Activated T-cell treated with anti-CD3 and anti-CD28 coated beads for 24 hours (primary cell): ENCODE results near the gene GALNT18.

Experiments used
- DNase-seq: peaks from one replicate; pipeline ENCODE4 v3.0.0-alpha.2; 2020; ENCODE audit warnings: low read depth

GALNT18 gene

GRCh38 chr11:11494348-11494747 is 127.5 kb downstream of the GALNT18 start:
- DNase-seq: no peak

GRCh38 chr11:11493698-11494097 is 128.1 kb downstream of the GALNT18 start:
- no peak for DNase-seq

DNA sequence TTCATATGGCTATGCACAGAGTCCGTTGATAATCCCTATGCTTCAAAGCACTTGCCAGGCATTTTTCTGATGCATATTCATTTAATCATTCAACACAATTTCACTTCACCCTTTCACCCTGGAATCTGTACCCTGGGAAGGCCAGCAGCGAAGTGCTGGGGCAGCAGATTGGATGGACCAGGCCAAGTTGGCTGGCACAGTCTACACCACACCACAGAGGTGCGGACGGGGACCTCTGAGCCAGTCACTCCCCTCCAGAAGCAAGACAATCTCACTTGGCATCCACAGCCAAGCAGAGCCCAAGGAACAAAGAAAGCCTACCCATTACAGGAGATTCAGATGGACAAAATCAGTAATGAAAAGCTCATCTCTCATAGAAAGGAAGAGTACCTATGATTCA is 130.2 kb downstream of the GALNT18 start:
- DNase-seq: no peak

DNA sequence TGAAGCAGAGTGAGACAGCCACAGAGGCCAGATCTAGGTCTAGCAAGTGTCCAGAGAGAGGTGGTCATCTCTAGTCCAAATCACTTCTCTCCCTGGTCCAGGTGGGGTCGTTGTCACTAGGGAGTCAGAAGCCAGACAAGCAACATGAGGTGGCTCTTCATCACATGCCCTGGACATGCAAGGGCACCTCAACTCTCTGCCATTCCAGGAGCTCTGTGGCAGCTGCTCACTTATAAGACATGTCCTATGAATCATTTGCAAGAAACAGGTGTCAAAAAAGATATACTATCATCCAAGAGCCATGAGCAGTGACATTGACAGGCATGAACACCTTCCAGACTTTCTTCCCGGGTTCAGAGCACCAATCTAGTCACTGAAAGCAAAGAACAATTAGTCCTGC is 130.8 kb downstream of the GALNT18 start:
- no peak for DNase-seq

DNA sequence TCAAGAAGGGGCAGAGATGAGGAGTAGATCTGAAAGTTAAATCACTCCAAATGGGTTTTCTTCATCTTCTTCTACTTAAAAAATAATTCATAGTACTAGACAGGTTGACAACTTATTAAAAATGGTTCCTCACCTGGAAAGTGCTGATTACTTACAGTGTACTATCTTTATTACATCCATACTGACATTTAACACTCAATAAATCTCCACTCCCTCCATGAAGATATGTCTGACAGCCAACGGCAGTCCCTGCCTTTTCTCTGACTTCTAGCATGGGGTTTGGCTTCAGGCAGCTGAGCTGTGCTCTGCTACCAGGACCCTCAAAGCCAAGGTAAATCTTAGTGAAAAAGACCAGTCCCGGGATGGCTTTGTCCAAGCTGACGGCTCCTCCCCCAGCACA is 135.4 kb downstream of the GALNT18 start:
- DNase-seq: no peak

DNA sequence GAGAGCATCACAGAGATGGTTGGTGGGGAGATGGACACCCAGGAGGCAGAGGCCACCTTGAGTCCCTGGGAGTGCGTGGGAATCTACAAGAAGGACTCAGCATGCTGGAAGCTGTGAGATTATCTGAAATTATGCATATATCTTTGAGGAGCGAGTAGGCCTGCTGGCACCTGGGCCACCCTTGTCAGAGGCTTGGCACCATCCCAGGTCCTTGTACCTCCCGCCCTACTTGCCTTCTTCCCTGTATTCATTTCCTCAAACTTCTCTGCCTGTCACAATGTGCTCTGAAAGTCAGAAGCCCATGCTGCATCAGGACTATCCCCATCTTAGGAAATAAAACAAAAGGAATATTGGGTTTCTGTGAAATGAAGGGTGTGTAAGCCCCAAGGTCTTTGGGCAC is 135.8 kb downstream of the GALNT18 start:
- no peak for DNase-seq

DNA sequence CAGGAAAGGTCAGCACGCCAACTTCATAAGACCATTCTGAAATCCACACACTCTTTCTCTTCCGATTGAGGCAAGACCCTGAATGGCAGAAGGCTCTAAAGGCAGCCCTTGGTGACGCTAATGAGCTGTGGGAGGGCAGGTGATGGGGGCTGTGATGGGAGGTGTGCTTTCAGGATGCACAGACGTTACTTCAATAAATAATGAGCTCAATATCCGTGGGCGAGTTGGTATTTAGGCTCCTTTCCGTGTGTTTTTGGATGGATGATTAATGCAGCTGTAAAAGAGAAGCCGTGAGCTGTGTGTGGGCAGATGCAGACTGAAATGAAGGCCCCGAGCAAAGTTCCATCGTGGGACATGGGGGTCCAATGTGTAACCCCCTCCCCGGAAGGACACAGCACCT is 138.2 kb downstream of the GALNT18 start:
- no peak for DNase-seq

DNA sequence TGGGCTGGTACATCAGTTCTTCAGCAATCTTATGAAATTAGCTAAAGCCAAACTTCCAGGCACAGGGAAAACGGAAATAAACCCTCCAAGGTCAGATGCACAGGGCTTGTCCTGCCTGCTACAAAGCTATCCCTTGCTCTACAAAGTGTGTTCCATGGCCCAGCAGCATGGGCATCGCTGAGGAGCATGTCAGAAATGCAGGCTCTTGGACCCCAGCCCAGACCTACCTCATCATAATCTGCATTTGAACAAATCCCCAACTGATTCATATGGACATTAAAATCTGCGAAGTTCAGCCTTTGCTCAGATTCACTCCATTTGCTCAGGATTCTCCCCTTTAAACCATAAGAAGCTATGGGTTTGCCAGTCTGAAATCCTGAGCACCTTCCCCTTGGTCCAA is 139.1 kb downstream of the GALNT18 start:
- no peak for DNase-seq

GRCh38 chr11:11481371-11481770 is 140.4 kb downstream of the GALNT18 start:
- DNase-seq: no peak

- DNase-seq: no peak
These were observed 140.8 kb downstream of the GALNT18 start for GRCh38 chr11:11480971-11481370.

- DNase-seq: no peak
These were observed 143.1 kb downstream of the GALNT18 start for GRCh38 chr11:11478687-11479086.

DNA sequence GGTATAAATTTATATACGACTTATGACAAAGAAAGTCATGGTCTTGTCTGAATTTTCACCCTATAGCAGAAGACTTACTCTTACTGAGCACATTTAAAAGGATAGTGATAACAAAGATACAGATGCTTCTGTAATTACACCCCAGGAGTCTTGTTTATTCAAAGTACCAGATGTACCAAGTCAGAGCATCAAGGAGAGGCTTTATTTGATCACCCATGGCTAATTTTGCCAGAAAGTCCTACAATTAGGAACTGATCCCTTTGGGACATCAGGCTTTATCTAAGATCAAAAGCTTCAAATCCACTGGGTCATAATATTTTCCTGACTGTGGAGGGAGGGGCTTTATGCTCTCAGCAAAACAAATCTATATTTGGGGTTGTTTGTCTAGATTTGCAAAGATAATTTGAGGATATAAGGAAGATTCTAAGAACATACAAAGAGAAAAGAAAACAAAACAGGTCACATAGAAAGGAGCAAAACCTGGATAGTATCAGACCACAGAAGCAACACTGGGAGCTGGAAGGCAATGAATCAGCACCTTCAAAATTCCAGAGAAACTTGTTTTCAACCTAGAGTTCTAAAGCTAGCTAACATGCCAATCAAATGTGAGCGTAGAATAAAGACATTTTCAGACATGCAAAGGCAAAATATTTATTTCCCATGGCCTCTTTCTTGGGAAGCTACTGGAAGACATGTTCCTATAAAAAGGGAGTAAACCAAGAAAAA is 143.9 kb downstream of the GALNT18 start:
- no peak for DNase-seq

DNA sequence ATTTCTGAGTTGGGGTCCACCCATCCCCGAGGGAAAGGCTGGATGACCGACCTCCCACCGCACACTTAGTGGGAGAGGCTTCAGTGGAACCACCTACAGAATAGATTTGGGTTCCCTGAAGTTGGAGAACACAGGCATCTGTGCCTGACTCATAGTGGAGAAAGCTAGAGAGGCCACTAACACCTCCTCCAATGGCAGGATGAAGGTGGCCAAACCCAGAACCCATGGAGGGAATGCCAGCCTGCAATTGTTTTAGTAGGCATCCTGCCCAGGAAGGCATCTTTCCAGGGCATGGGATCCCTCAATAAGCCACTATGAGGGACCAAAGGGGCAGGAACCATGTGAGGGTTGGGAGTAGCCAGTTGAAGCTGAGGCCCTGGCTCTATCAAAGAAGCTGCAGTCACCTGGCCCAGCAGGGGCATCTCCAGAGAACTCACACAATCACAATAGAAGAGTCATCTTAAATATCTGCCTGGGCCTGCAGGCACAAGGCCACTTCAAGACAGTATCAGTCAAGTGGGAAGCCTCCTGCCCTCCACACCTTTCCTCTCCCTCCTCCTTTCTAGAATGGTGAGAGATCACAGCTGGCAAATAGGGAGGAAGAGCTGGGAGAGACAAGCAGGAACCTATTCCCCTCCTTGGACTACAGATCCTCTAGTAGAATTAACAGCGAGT is 144.7 kb downstream of the GALNT18 start:
- DNase-seq: no peak

DNA sequence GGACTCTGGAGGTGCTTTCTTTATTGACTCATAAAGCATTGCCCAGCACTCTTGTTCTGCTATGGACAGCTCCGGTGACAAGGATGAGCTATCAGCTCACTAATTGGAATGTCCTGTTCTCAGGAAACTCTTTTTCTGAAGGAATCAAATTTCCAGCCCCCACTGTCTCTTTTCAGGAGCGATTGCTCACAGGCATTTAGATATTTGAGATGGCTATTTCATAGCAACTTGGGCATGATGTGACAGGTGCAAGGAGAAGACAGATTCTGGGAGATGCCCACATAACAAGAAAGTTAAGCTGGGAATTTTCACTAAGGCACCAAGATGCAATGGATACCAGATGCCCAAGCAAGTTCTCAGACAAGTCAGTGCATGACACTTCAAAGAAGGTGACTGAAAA is 145.3 kb downstream of the GALNT18 start:
- no peak for DNase-seq

DNA sequence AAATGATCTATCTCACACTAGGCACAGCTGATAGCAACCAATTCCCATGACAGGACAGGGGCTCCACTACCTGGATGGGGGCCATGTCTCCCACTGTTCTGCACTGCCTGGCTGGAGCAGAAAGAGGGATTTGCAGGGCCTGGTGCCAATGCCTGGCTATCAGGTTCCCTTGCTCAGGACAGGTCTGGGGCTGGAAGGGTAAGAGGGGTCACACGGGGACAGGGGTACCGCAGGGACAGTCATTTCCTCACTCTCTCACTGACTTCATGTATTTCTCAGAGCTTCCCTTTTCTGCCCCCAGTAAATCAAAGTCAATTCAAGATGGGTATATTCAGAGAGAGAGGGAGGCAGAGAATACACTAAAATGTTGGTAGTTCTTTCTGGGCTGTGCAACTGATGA is 149.7 kb downstream of the GALNT18 start:
- DNase-seq: no peak

- DNase-seq: no peak
These were observed 150.6 kb downstream of the GALNT18 start for GRCh38 chr11:11471201-11471600.

- no peak for DNase-seq
These were observed 152.9 kb downstream of the GALNT18 start for GRCh38 chr11:11468954-11469353.

GRCh38 chr11:11467312-11467711 is 154.5 kb downstream of the GALNT18 start:
- no peak for DNase-seq

- no peak for DNase-seq
These were observed 157.2 kb downstream of the GALNT18 start for GRCh38 chr11:11464555-11464954.

DNA sequence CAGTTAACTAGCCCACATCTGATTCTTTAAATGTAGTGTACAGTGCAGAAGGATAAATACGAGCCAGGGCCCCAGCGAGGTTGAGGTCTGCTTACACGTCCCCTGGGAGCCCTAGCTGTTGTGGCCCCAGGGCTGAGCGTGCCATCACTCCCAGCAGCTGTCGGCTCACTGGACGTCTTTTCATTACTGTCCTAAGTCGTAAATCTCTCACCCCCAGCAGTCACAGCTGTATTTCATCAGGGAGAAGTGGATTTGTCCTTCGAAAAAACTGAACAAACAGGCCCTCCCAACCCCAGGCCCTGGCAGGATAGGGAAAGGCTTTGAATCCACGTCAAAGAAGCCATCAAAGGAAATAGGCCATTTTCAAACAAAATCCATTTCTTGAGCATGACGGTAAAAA is 158.4 kb downstream of the GALNT18 start:
- DNase-seq: no peak

GRCh38 chr11:11461473-11461872 is 160.3 kb downstream of the GALNT18 start:
- DNase-seq: no peak

GRCh38 chr11:11459578-11459977 is 162.2 kb downstream of the GALNT18 start:
- no peak for DNase-seq

DNA sequence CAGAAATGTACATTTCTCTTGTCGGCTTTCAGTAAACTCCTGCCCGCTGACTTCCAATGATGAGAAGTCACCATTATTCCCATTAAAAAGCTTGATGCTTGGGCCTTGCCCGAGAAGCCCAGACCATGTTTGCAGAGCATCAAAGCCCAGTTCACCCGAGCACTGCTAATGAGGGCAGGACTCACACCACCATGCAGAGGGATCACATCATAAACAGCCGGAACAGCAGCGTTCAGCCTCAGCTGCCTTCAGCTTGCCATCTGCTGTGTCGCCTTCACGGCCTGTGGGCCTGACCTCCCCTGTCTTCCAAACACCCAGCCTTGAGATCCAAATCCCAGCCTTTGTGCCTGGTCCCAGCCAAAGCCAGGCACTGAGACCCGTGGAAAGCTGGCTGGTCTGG is 163.3 kb downstream of the GALNT18 start:
- DNase-seq: no peak

DNA sequence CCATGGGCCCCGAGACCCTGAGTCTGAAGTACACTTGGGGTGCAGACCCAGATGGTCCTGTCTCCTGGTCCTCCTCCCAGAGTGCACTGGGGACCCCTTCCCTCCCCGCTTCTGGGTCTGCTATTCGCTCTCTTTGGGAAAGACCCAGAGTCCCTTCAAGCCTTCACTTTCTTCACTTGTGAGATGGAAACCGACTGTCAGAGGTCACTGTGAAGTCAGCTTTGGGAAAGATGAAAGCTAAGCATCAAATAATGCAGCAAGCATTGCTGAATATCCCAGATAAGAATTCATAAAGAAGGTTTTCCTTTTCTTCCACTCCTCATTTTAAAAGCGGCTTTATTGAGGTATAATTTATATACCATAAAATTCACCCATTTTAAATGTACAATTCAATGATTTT is 163.8 kb downstream of the GALNT18 start:
- DNase-seq: no peak
